Activated gamma-delta T cell treated with Interleukin-2 at 50 U/mL for 16 hours (primary cell): Measurements from ENCODE around the gene SYTL3.
"Not testable (repeated sequence)": the region's sequence is repeated elsewhere in the genome, so short reads cannot be mapped to it uniquely, and the experiment has no call there.

Experiments
- DNase-seq: peaks from one replicate; pipeline ENCODE4 v3.0.0-alpha.2; 2020

Gene SYTL3

GRCh38 chr6:158665332-158665731 lies 15.5 kb downstream of the SYTL3 start:
- DNase-seq = no peak

- no peak for DNase-seq
These were observed 16.9 kb downstream of the SYTL3 start for GRCh38 chr6:158666628-158667359.

- DNase-seq = no peak
These were observed 17.6 kb downstream of the SYTL3 start for GRCh38 chr6:158667360-158667981.

DNA sequence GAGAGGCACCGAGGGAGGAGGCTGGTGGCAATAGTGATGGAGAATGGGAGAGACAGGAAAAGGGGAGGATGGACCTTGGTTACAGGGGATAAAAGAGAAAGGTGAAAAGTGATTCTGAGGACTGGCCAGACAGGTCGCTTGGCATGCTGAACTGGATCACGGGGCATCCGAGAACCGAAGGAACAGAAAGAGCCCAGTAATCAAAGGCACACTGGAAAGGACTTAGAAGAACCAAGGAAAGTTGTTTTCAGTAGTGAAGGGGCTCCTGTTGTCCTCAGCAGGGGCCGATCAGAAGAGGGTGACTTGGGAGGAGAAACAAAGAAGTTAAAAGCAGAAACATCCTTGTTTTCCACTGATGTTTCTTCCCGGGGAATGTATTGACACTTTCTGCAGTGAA lies 18.9 kb downstream of the SYTL3 start:
- DNase-seq = no peak

DNA sequence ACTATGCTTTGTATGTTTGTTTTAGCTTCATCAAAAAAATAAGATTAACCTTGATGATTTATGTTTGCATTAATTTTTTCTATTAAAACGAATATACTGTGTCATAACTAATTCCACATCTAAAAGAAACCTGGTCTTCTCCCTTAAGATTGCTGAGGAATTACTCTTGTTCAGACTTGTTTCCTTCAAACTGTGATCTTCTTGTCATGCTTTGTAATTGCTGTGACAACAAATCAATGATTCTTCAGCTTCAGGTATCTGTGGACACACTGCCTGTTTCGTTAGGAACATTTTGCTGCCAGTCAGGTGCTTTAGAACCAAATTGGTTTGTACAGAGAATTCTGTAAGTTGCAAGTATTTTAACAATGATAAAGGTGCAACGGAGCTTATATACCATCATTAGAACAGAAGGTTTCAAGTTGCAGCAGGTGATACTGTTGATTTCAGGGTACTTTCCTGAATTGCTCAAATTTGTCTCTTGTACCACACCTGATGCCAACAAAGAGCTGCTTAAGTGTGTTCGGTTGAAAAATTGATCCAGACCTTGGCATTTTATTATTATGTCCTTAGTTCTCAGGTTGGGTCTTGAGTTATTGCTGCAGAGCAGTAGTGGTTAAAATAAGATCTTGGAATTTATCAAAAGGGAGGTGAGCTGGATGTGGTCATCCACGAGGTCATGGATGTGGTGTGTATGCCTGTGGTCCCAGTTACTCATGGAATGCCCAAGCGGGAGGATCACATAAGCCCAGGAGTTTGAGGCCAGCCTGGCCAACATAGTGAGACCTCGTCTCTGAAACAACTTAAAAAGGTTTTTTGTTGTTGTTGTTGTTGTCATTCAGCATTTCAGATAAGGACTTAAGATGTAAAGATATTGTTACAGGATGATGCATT lies 19.5 kb downstream of the SYTL3 start:
- no peak for DNase-seq

- not testable (repeated sequence) for DNase-seq
These were observed 22.3 kb downstream of the SYTL3 start for GRCh38 chr6:158672119-158672518.

DNA sequence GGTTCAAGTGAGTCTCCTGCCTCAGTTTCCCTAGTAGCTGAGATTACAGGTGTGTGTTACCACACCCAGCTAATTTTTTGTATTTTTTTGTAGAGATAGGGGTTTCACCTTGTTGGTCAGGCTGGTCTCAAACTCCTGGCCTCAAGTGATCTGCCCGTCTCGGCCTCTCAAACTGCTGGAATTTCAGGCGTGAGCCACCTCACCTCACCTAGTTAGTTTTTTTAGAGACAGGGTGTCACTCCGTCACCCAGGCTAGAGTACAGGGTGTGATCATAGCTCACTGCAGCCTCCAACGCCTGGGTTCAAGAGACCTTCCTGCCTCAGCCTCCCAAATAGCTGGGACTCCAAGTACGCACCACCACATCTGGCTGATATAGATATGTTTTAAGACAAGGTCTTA lies 22.9 kb downstream of the SYTL3 start:
- no peak for DNase-seq

- no peak for DNase-seq
These were observed 24.7 kb downstream of the SYTL3 start for GRCh38 chr6:158674342-158675131.

DNA sequence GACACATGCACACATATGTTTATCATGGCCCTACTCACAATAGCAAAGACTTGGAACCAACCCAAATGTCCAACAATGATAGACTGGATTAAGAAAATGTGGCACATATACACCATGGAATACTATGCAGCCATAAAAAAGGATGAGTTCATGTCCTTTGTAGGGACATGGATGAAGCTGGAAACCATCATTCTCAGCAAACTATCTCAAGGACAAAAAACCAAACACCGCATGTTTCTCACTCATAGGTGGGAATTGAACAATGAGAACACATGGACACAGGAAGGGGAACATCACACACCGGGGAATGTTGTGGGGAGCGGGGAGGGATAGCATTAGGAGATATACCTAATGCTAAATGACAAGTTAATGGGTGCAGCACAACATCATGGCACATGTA lies 27.2 kb downstream of the SYTL3 start:
- not testable (repeated sequence) for DNase-seq

DNA sequence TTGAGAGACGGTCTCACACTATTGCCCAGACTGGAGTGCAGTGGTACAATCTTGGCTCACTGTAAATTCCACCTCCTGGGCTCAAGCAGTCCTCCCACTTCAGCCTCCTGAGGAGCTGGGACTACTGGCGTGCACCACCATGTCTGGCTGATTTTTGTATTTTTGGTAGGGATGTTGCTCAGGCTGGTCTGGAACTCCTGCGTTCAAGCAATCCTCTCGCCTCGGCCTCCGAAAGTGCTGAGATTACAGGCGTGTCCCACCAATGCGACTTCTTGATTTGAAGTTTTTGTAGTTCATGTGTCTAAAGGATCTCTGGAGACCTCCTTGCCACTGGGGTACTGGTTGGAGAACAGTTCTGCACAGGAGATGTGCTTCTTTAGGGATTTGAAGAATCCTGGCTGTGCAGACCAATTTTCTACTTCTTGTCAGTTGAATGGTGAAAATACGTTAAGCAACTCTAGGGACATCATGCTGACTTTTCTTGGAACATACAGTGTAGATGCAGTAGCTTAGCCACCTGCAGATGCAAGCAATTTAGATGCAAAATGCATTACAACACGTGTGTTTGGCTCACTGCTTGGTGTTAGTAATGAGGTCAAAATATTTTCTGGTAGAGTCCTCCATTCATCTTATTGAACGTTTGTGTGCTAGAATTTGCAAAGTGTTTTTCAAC lies 28.2 kb downstream of the SYTL3 start:
- DNase-seq = no peak

DNA sequence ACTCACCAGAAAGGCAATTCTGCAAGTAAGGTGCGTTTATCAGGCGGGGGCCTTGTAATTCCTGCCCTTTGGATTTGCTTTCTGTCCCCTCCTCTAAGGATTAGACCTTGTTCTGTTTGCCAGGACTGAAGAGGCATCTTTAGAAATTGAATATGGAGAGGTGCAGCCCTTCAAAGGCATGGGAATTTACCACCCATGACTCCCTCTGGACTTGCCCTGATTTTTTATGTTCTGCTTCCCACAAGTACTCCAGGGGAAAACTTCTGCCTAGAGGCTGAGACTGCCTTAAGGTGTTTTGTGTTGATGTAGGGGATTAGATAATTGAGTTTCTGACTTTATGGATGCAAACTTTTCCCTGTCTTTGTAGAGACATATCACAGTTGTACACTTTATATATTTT lies 30.2 kb downstream of the SYTL3 start:
- no peak for DNase-seq

DNA sequence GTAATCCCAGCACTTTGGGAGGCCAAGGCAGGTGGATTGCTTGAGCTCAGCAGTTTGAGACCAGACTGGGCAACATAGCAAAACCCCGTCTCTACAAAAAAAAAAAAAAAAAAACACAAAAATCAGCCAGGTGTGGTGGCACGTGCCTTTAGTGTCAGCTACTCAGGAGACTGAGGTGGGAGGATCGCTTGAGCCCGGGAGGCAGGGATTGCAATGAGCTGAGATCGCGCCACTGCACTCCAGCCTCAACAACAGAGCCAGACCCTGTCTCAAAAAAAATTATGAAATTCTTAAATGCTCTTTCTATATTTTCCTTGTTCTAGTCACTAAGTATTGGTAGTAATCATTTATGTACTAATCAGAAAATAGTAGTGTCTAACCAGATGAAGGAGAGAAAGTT lies 30.6 kb downstream of the SYTL3 start:
- DNase-seq = no peak

DNA sequence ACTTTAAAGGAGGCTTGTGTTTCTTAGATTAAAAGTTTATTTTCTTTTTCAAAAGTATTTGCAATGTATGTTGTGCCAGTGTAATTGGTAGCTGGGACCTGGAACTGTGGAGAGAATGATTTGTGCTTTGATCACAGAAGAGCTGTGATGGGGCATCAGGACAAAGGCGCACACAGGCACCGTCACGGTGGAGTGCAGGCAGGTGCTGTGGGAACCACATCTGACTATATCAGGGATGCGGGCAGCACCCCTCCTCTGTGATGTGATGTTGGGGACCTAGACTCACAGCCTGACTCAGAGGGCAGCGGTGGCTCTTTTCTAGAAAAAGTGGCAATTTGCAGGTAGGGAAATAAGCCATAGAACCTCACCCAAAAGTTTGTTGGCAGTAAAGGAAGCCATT lies 34.5 kb downstream of the SYTL3 start:
- no peak for DNase-seq

- no peak for DNase-seq
These were observed 35.0 kb downstream of the SYTL3 start for GRCh38 chr6:158684745-158685324.

- no peak for DNase-seq
These were observed 36.5 kb downstream of the SYTL3 start for GRCh38 chr6:158686311-158686710.

GRCh38 chr6:158686791-158687381 lies 37.0 kb downstream of the SYTL3 start:
- DNase-seq = peak; percentile 34

DNA sequence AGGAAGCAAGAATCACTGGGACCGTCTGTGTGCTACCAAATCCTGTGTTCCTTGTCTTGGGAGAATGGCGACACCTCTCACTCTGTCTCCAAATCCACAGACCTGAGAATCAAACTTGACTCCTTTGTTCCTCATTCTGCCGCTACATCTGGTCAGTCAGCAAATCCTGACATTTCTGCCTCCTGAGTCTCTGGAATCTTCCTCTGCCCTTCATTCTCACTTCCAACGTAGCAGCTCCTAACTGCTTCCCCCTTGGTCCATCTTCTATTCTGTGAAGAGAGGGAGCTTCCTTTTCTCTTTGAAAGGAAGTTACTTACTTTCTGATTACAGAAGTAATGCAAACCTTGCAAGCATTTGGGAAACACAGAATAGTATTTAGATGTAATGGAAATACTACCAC lies 37.7 kb downstream of the SYTL3 start:
- no peak for DNase-seq

- DNase-seq = no peak
These were observed 39.0 kb downstream of the SYTL3 start for GRCh38 chr6:158688860-158689259.

DNA sequence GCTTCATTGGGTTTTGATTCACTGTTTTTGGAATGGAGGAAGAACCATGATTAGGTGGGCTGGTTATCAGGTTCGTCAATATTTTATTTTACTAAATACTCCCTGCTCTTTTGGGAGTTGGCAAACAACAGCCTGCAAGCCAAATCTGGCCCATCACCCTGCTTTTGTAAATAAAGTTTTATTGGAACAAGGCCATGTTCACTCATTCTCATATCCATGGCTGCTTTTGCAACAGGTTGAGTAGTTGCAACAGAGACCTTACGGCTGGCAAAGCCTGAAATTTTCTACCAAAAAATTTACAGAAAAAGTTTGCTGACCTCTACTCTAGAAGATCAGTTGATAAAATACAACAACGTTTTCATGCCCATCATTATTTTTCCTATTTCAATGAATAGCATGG lies 45.1 kb downstream of the SYTL3 start:
- no peak for DNase-seq

DNA sequence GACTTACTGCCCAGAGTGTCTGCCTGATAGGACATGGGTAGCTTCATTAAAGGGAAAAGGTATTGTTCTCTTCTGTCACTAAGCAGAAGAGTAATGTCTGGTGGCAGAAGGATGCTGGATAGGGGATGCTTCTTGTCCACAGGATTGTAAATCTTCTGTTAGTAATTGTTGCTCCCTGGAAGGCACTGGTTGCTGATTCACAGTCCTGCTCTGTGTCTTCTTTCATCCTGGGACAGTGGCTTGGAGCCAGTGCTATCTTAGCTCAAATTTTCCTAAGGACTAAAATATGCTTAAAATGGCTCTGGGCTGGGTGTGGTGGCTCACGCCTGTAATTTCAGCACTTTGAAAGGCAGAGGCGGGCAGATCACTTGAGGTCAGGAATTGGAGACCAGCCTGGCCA lies 48.0 kb downstream of the SYTL3 start:
- DNase-seq = no peak

- no peak for DNase-seq
These were observed 49.1 kb downstream of the SYTL3 start for GRCh38 chr6:158698931-158699330.

DNA sequence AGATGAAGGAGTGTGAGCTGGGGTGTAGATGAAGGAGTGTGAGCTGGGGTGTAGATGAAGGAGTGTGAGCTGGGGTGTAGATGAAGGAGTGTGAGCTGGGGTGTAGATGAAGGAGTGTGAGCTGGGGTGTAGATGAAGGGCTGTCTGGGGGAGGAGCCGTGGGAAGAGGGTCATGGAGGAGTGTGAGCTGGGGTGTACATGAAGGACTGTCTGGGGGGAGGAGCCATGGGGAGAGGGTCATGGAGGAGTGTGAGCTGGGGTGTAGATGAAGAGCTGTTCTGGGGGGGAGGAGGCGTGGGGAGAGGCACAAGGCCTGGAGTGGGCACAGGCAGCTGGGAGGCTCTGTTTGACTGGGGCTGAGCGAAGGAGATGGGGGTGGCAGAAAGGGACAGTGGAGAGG lies 51.4 kb downstream of the SYTL3 start:
- not testable (repeated sequence) for DNase-seq
